OCI-LY3 (cell line): ENCODE results near the gene SAMD14.

Source experiments
- H2AFZ ChIP-seq: fragments of 200-600, 300-600 bp; shearing (Covaris generic); 2 replicates; pipeline ENCODE4 v1.6.0; 2014; ENCODE audit warnings: antibody characterized with exemption, low read depth, low read length
- H3K27ac ChIP-seq: fragments of 200-600, 300-600 bp; sonication (generic); 2 replicates; pipeline ENCODE4 v1.5.1; 2014; ENCODE audit warnings: mild to moderate bottlenecking, low read length, moderate library complexity, mixed read lengths
- H3K27me3 ChIP-seq: fragments of 200-600, 300-600 bp; sonication (generic); 2 replicates; pipeline ENCODE4 v1.6.1; 2014; ENCODE audit warnings: low read depth, low read length, mixed read lengths
- H3K36me3 ChIP-seq: fragments of 200-600, 300-600 bp; sonication (generic); replicated peaks from 2 replicates; pipeline ENCODE3; 2014; ENCODE audit warnings: low read depth, low read length, mixed read lengths
- H3K4me1 ChIP-seq: fragments of 300-600, 200-600 bp; sonication (generic); 2 replicates; pipeline ENCODE4 v1.6.1; 2014; ENCODE audit warnings: low read length, mixed read lengths
- H3K4me2 ChIP-seq: fragments of 200-600, 300-600 bp; sonication (generic); 2 replicates; pipeline ENCODE4 v1.6.1; 2014; ENCODE audit warnings: low read length, mixed read lengths
- H3K4me3 ChIP-seq: fragments of 300-600, 200-600 bp; sonication (generic); 2 replicates; pipeline ENCODE4 v1.5.1; 2014; ENCODE audit warnings: antibody characterized with exemption, mild to moderate bottlenecking, low read length, moderate library complexity
- H3K79me2 ChIP-seq: fragments of 300-600, 200-600 bp; shearing (Covaris generic); 2 replicates; pipeline ENCODE4 v1.6.1; 2014; ENCODE audit warnings: mild to moderate bottlenecking, low read length, mixed read lengths
- H3K9ac ChIP-seq: fragments of 300-600, 200-600 bp; shearing (Covaris generic); 2 replicates; pipeline ENCODE4 v1.6.0; 2014; ENCODE audit warnings: mild to moderate bottlenecking, low read length, moderate library complexity
- H3K9me3 ChIP-seq: fragments of 200-600, 300-600 bp; shearing (Covaris generic); 2 replicates; pipeline ENCODE4 v1.6.1; 2014; ENCODE audit warnings: low read length, mixed read lengths; ENCODE audit not compliant: insufficient read depth
- H4K20me1 ChIP-seq: fragments of 200-600, 300-600 bp; sonication (generic); 2 replicates; pipeline ENCODE4 v1.6.1; 2016; ENCODE audit warnings: low read length, mixed read lengths; ENCODE audit not compliant: insufficient read depth
- EZH2phosphoT487 ChIP-seq: fragments of 200-600 bp; shearing (Covaris generic); IDR thresholded peaks from 2 replicates; pipeline ENCODE4 v1.6.1; 2018; ENCODE audit warnings: antibody characterized with exemption, mixed run types, low read depth
- TF ChIP-seq, protein P1 (sequence below): fragments of 200-600, 300-600 bp; sonication (generic); IDR thresholded peaks from 2 replicates; pipeline ENCODE4 v1.5.1; 2014; ENCODE audit warnings: antibody characterized with exemption, low read length, low read depth

SAMD14 gene

DNA sequence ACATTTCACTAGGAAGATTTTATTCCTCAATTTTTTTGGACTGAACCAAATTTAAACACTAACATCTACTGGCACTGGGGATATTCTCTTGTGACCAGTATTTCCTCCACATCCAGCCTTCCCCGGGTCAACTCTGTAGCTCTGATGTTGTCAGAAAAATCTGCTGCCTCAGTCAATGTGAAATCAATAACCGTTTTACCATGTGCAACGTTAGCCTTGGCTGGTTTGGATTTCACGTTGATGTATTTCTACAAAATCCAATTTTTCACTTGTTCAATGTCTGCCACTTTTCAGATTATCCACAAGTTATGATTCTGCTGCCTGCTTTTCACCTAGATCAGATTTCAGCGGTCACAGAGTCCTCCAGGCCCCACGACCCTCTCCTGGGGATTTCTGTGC, 43.0 kb upstream of the SAMD14 start:
- H3K36me3 ChIP-seq, result no peaks in the 10 kb centered on the region
- no peak overlapping the region for H3K4me2 ChIP-seq
- no peaks in the 10 kb centered on the region for H3K9me3 ChIP-seq
- TF ChIP-seq, protein P1, sequence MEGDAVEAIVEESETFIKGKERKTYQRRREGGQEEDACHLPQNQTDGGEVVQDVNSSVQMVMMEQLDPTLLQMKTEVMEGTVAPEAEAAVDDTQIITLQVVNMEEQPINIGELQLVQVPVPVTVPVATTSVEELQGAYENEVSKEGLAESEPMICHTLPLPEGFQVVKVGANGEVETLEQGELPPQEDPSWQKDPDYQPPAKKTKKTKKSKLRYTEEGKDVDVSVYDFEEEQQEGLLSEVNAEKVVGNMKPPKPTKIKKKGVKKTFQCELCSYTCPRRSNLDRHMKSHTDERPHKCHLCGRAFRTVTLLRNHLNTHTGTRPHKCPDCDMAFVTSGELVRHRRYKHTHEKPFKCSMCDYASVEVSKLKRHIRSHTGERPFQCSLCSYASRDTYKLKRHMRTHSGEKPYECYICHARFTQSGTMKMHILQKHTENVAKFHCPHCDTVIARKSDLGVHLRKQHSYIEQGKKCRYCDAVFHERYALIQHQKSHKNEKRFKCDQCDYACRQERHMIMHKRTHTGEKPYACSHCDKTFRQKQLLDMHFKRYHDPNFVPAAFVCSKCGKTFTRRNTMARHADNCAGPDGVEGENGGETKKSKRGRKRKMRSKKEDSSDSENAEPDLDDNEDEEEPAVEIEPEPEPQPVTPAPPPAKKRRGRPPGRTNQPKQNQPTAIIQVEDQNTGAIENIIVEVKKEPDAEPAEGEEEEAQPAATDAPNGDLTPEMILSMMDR, result no peak
- TF ChIP-seq EZH2phosphoT487, result no peak
- no peak overlapping the region for H3K4me3 ChIP-seq
- H2AFZ ChIP-seq, result no peak overlapping the region
- no peaks in the 10 kb centered on the region for H3K79me2 ChIP-seq
- H3K27me3 ChIP-seq, result no peaks in the 10 kb centered on the region
- no peak overlapping the region for H3K27ac ChIP-seq
- no peak overlapping the region for H3K9ac ChIP-seq
- H3K4me1 ChIP-seq, result peaks cover 39% of the 10 kb centered on the region
- H4K20me1 ChIP-seq, result no peaks in the 10 kb centered on the region

- peaks cover 37% of the 10 kb centered on the region for H3K4me1 ChIP-seq
- no peaks in the 10 kb centered on the region for H3K9me3 ChIP-seq
- no peaks in the 10 kb centered on the region for H3K27me3 ChIP-seq
- H3K9ac ChIP-seq, result no peak overlapping the region
- H4K20me1 ChIP-seq, result no peaks in the 10 kb centered on the region
- H3K79me2 ChIP-seq, result no peaks in the 10 kb centered on the region
- no peak overlapping the region for H3K4me2 ChIP-seq
- no peaks in the 10 kb centered on the region for H3K36me3 ChIP-seq
- H2AFZ ChIP-seq, result no peak overlapping the region
- H3K4me3 ChIP-seq, result no peak overlapping the region
- H3K27ac ChIP-seq, result no peak overlapping the region
- no peak for TF ChIP-seq EZH2phosphoT487
- TF ChIP-seq, protein P1, result no peak
These were observed 42.2 kb upstream of the SAMD14 start for GRCh38 chr17:50172130-50172529.

GRCh38 chr17:50171371-50172071, 41.6 kb upstream of the SAMD14 start:
- Histone ChIP-seq H3K27me3 (no peaks in the 10 kb centered on the region), H3K4me1 (peaks cover 37% of the 10 kb centered on the region), H3K4me3 (no peak overlapping the region), H3K27ac (no peak overlapping the region), H2AFZ (no peak overlapping the region), H3K36me3 (no peaks in the 10 kb centered on the region), H3K4me2 (peak overlapping the region; percentile 59), H3K9me3 (no peaks in the 10 kb centered on the region), H3K9ac (no peak overlapping the region), H3K79me2 (no peaks in the 10 kb centered on the region), H4K20me1 (no peaks in the 10 kb centered on the region)
- no peak for TF ChIP-seq EZH2phosphoT487
- TF ChIP-seq, protein P1, result no peak

GRCh38 chr17:50170662-50171370, 40.9 kb upstream of the SAMD14 start:
- no peaks in the 10 kb centered on the region for H3K9me3 ChIP-seq
- H3K27me3 ChIP-seq, result no peaks in the 10 kb centered on the region
- H3K27ac ChIP-seq, result no peak overlapping the region
- TF ChIP-seq, protein P1, result no peak
- TF ChIP-seq EZH2phosphoT487, result no peak
- H3K4me3 ChIP-seq, result 0 out of 2 replicates have a peak overlapping the region, but pooled peaks have one; percentile 4
- H3K79me2 ChIP-seq, result no peaks in the 10 kb centered on the region
- no peak overlapping the region for H2AFZ ChIP-seq
- peaks cover 37% of the 10 kb centered on the region for H3K4me1 ChIP-seq
- no peak overlapping the region for H3K9ac ChIP-seq
- peak overlapping the region; percentile 59 for H3K4me2 ChIP-seq
- no peaks in the 10 kb centered on the region for H3K36me3 ChIP-seq
- no peaks in the 10 kb centered on the region for H4K20me1 ChIP-seq
